ENCODE data around the gene PDE6A. TPM values are rescaled to one million over a fixed set of nuclear protein-coding genes. Genes with fewer than 3 reads are reported as not detected.
A peak's percentile ranks its signal among the peaks of the same experiment; 100 is the strongest.
"Not testable (repeated sequence)": the region's sequence is repeated elsewhere in the genome, so short reads cannot be mapped to it uniquely, and the experiment has no call there.

Gene PDE6A
- total RNA-seq, 1 donor from 2014 or later: not detected

- Histone ChIP-seq H3K27ac (no peak overlapping the region), H3K36me3 (no peaks in the 10 kb centered on the region), H3K4me3 (no peak overlapping the region), H3K4me1 (no peaks in the 10 kb centered on the region), H3K27me3 (ENCODE audit: low read depth) (no peaks in the 10 kb centered on the region), H3K9me3 (no peaks in the 10 kb centered on the region)
- no peak for DNase-seq
- intact Hi-C loops (cut with DNase I): no loop called here
- peak in 1 of 2 donors; percentile 18 for ATAC-seq
- TF ChIP-seq, protein P1, sequence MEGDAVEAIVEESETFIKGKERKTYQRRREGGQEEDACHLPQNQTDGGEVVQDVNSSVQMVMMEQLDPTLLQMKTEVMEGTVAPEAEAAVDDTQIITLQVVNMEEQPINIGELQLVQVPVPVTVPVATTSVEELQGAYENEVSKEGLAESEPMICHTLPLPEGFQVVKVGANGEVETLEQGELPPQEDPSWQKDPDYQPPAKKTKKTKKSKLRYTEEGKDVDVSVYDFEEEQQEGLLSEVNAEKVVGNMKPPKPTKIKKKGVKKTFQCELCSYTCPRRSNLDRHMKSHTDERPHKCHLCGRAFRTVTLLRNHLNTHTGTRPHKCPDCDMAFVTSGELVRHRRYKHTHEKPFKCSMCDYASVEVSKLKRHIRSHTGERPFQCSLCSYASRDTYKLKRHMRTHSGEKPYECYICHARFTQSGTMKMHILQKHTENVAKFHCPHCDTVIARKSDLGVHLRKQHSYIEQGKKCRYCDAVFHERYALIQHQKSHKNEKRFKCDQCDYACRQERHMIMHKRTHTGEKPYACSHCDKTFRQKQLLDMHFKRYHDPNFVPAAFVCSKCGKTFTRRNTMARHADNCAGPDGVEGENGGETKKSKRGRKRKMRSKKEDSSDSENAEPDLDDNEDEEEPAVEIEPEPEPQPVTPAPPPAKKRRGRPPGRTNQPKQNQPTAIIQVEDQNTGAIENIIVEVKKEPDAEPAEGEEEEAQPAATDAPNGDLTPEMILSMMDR (IDR thresholded peaks at IDR 0.05): no peak
These were observed 56.9 kb downstream of the PDE6A start for GRCh38 chr5:149887622-149888183.

DNA sequence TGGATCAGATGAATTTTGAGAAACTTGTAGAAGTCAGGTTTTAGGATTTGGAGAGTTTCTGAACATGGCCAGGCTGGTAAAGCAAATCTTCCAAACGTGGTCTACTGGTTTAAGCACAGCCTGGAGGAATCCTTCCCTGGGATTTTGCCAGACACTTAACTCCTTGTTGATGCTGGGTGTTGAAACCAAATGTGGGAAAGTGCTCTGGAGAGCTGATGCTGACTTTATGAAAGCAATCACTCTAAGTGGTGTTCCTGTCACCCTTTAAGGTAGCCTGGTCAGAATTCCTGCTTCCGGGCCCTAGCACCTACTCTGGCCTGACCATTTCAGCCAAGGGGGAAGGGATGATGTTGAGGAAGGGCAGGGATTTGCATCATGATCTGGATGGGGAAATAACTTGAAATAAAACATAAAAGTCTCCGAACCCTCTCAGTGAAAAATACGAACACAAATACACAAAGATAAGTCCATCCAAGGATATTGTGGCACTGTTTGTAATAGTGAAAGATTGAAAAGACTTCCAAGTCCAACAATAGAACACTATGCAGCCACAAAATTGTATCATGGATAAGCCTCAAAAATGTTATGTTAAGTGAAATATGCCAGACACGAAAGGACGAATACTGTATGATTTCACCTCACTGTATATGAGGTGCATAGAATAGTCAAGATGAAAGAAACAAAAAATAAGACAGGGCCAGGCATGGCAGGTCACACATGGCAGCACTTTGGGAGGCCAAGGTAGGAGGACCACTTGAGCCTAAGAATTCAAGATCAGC, 57.7 kb downstream of the PDE6A start:
- H3K27ac ChIP-seq: no peak overlapping the region

DNA sequence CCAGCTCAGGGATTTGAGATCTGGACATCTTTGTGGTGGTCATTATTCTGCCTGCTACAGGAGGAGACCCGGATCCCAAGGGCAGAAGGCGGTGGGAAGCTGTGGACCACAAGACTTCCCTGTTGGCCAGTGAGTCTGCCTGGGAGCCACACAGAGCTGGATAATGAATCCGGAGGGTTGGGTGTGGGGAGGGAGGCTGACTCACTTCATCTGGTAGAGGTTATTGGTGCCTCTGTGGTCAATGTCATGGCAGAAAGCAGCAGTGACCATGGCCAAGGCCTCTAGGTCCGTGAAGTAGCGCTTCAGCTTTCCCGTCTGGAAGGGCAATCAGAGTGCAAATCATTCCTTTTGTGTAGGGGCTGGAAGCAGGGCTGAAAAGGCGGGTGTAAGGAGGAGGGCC, 58.5 kb downstream of the PDE6A start:
- TF ChIP-seq, protein P1 (IDR thresholded peaks at IDR 0.05): no peak
- no peak overlapping the region for H3K27ac ChIP-seq
- intact Hi-C loops (cut with DNase I): no loop called here
- DNase-seq (no peak), ATAC-seq (no peak)
- H3K4me3 ChIP-seq: no peak overlapping the region
- H3K4me1 ChIP-seq: no peaks in the 10 kb centered on the region
- H3K36me3 ChIP-seq: no peaks in the 10 kb centered on the region
- H3K27me3 ChIP-seq (ENCODE audit: low read depth): no peaks in the 10 kb centered on the region
- H3K9me3 ChIP-seq: no peaks in the 10 kb centered on the region

More for the DNA sequence above, 57.7 kb downstream of the PDE6A start:
- Histone ChIP-seq H3K4me1 (no peaks in the 10 kb centered on the region), H3K36me3 (no peaks in the 10 kb centered on the region), H3K27me3 (ENCODE audit: low read depth) (no peaks in the 10 kb centered on the region), H3K4me3 (no peak overlapping the region), H3K9me3 (no peaks in the 10 kb centered on the region)
- intact Hi-C loops (cut with DNase I): no loop called here
- peak; percentile 32 to 77 for ATAC-seq
- TF ChIP-seq, protein P1 (IDR thresholded peaks at IDR 0.05): no peak
- DNase-seq: no peak

GRCh38 chr5:149885513-149885912, 59.1 kb downstream of the PDE6A start:
- Histone ChIP-seq H3K36me3 (no peaks in the 10 kb centered on the region), H3K27ac (no peak overlapping the region), H3K4me3 (no peak overlapping the region), H3K9me3 (no peaks in the 10 kb centered on the region), H3K27me3 (ENCODE audit: low read depth) (no peaks in the 10 kb centered on the region), H3K4me1 (no peaks in the 10 kb centered on the region)
- ATAC-seq (no peak), DNase-seq (no peak)
- TF ChIP-seq, protein P1 (IDR thresholded peaks at IDR 0.05): no peak
- intact Hi-C loops (cut with DNase I): no loop called here

- intact Hi-C loops (cut with DNase I): no loop called here
- Histone ChIP-seq H3K27ac (no peak overlapping the region), H3K9me3 (no peaks in the 10 kb centered on the region), H3K27me3 (ENCODE audit: low read depth) (no peaks in the 10 kb centered on the region), H3K4me1 (peaks cover 5% of the 10 kb centered on the region), H3K36me3 (no peaks in the 10 kb centered on the region), H3K4me3 (no peak overlapping the region)
- DNase-seq: no peak
- ATAC-seq: no peak
- TF ChIP-seq, protein P1 (IDR thresholded peaks at IDR 0.05): no peak
These were observed 61.0 kb downstream of the PDE6A start for GRCh38 chr5:149883550-149883949.

DNA sequence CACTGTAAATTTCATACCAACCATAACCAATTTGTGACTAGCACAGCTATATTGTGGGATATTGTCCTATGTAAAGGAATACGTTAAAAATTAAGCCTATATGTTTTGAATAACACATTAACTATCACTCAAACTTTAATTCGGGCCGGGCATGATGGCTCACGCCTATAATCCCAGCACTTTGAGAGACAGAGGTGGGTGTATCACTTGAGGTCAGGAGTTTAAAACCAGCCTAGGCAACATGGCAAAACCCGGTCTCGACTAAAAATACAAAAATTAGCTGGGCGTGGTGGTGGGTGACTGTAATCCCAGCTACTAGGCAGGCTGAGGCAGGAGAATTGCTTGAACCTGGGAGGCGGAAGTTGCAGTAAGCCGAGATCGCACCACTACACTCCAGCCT, 62.0 kb downstream of the PDE6A start:
- H3K36me3 ChIP-seq; H3K27me3 ChIP-seq (ENCODE audit: low read depth); ATAC-seq; H3K27ac ChIP-seq; DNase-seq; intact Hi-C loops (cut with DNase I); H3K9me3 ChIP-seq; H3K4me3 ChIP-seq: not testable (repeated sequence)
- H3K4me1 ChIP-seq: peaks cover 13% of the 10 kb centered on the region

Data from lower lobe of right lung (tissue), 2 donors.